ENCODE results near the gene OR11H12.
"Not testable (repeated sequence)": the region's sequence is repeated elsewhere in the genome, so short reads cannot be mapped to it uniquely, and the experiment has no call there.

DNA sequence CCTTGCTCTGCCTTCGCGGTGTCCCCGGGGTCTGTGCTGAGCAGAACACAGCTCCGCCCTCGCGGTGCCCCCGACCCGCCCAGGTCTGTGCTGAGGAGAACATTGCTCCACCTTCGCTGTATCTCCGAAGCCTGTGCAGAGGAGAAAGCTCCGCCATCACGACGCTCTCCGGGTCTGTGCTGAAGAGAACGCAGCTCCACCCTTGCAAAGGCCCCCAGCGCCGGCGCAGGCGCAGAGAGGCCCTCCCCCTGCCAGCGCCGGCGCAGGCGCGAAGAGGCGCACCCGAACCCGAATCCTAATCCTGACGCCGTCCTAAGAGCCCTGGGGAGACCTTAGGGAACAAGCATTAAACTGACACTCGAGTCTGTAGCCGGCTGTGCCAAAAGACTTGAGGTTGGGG, 18.0 kb upstream of the OR11H12 start:
- TF ChIP-seq, protein P1, sequence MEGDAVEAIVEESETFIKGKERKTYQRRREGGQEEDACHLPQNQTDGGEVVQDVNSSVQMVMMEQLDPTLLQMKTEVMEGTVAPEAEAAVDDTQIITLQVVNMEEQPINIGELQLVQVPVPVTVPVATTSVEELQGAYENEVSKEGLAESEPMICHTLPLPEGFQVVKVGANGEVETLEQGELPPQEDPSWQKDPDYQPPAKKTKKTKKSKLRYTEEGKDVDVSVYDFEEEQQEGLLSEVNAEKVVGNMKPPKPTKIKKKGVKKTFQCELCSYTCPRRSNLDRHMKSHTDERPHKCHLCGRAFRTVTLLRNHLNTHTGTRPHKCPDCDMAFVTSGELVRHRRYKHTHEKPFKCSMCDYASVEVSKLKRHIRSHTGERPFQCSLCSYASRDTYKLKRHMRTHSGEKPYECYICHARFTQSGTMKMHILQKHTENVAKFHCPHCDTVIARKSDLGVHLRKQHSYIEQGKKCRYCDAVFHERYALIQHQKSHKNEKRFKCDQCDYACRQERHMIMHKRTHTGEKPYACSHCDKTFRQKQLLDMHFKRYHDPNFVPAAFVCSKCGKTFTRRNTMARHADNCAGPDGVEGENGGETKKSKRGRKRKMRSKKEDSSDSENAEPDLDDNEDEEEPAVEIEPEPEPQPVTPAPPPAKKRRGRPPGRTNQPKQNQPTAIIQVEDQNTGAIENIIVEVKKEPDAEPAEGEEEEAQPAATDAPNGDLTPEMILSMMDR (conservative IDR thresholded peaks at IDR 0.05 in 1 of 2, IDR thresholded peaks at IDR 0.05 in 1 of 2; ENCODE audit: extremely low read depth in 1 of 2, insufficient read depth in 1 of 2, low read depth in 1 of 2, low read length in 2 of 2): not testable (repeated sequence)
- TF ChIP-seq EZH2 (IDR thresholded peaks at IDR 0.05; ENCODE audit: borderline replicate concordance, low read length): not testable (repeated sequence)
